GM21390 (cell line): ENCODE measurements around the gene CDC37L1.

ENCODE experiments used
- ATAC-seq: cut with Tn5 transposase; IDR thresholded peaks from one replicate; pipeline ENCODE4 v1.9.1; 2021; ENCODE audit not compliant: unreplicated experiment

CDC37L1 gene

DNA sequence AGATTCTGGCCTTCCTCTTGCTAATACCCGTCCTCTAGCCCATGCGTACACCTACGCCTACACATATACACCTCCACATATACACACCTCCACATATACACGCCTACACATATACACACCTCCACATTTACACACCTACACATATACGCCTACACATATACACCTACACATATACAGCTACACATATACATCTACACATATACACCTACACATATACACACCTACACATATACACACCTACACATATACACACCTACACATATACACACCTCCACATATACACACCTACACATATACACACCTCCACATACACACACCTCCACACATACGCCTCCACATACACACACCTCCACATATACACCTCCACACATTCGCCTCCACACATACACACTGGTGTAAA, 34.5 kb downstream of the CDC37L1 start:
- ATAC-seq = no peak

DNA sequence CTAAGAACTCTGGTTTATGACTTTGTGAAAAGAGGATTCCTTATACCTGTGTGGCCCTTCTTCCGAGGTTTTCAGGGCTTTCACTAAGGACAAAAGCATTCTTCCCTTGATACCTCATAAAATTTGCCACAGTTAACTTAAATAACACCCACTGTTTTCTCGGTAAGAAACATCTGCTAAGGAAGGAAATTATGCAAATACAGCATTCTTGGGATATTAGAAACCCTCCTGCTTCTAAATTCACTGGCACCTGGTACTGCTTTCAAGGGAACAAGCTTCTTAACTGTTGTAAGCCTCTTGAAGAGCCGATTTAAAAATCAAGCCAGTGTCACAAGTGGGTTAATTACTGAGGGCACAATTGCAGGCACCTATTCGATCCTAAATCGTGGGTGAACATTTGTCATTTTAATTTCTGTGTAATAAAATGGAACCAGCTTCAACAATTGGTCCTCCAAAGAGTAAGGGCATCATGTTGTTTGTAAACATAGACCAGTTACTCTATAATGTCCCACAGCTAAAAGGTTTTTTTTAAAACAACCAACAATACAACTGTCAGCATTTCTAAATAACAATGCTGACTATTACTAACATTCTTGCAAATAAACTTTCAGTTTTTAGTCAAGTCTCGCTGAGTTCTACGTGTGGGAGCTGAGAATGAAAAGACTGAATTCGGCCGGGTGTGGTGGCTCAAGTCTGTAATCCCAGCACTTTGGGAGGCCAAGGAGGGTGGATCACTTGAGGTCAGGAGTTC, 35.1 kb downstream of the CDC37L1 start:
- no peak for ATAC-seq

GRCh38 chr9:4716163-4716562, 36.8 kb downstream of the CDC37L1 start:
- ATAC-seq = no peak

- no peak for ATAC-seq
Measured at GRCh38 chr9:4717815-4718214, 38.4 kb downstream of the CDC37L1 start.

- ATAC-seq = no peak
Measured at GRCh38 chr9:4718911-4719310, 39.5 kb downstream of the CDC37L1 start.

DNA sequence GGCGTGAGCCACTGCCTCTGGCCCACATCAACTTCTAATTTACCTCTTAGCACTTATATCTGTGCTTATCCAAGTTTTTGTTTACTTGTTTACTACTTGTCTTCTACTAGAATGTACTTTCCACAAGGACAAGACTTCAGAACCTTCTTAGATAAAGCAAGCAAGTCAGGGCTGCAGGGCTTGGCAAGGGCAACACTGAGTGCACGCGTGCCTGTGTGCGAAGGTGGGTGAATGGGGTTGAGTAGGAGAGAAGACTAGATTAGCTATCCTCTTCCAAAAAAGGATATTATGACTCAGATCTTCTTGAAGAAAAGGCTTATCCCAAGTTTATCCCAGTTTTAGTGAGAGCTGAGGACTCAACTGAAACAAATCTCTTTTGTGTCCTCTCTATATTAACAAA, 42.4 kb downstream of the CDC37L1 start:
- ATAC-seq = no peak

- no peak for ATAC-seq
Measured at GRCh38 chr9:4725706-4726442, 46.5 kb downstream of the CDC37L1 start.

GRCh38 chr9:4727593-4727992, 48.2 kb downstream of the CDC37L1 start:
- ATAC-seq = no peak

GRCh38 chr9:4732890-4733289, 53.5 kb downstream of the CDC37L1 start:
- ATAC-seq = no peak

- no peak for ATAC-seq
Measured at GRCh38 chr9:4734150-4734549, 54.8 kb downstream of the CDC37L1 start.

DNA sequence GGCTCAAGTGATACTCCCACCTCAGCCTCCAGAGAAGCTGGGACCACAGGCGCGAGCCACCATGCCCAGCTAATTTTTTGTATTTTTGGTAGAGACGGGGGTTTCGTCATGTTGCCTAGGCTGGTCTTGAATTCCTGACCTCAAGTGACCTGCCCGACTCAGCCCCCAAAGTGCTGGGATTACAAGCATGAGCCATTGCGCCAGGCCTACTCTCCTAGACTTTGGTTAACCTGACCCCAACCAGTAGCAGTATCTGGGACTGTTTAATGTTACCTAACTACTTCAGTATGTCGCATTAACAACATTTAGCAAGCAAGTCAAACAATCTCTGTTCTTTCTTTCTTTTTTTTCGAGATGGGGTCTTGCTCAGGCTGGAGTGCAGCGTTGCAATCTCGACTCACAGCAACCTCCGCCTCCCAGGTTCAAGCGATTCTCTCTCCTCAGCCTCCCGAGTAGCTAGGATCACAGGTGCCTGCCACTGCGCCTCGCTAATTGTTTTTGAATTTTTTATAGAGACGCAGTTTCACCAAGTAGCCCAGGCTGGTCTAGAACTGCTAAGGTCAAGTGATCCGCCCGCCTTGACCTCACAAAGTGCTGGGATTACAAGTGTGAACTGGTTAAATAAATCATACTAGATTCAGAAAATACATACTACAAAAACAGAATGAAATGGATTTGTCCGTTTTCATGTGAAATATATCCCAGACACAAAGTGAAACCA, 59.7 kb downstream of the CDC37L1 start:
- no peak for ATAC-seq

DNA sequence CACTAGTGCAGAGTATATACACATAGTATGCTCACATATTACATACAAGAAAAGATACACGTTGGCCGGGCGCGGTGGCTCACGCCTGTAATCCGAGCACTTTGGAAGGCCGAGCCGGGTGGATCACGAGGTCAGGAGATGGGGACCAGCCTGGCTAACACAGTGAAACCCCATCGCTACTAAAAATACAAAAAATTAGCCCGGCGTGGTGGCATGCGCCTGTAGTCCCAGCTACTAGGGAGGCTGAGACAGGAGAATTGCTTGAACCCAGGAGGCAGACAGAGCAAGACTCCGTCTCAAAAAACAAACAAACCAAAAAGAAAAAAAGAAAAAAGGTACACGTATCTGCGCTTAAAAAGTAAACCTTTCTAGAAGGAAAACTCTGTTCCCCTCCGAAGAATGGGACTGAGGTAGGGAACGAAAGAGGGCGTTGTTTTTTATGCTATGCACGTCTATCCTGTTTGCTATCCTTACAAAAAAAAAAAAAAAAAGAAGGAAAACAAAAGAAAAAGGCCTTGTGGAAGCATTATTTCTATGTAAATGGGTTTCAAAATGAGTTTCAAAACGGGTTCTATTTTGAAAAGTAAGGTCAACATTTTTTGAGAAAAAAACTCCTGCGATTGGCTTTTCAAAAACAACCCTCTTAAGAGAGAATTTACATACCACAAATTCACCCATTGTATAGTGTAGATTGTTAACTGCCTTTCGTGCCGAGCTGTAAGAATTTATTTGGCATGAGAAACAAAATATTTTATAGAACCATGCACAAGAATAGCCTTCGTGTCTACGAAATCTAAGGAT, 60.4 kb downstream of the CDC37L1 start:
- no peak for ATAC-seq

DNA sequence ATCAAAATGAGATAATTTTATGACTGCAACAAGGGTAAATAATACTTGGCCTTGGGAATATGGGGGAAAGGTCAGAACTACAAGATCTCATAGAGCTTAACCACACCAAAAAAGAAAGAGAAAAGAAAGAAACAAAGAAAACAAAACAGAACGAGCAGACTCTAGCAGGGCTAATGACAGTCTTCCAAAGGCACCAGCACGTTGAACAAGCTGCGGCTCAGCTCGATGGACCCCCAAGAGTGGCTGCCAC, 60.9 kb downstream of the CDC37L1 start:
- no peak for ATAC-seq

- ATAC-seq = peak; percentile 93
Measured at GRCh38 chr9:4740638-4741364, 61.4 kb downstream of the CDC37L1 start, which contains the start of gene AK3. TSS of gene AK3 (minus strand) at chr9:4741202. CDS start at chr9:4741087, 115 bp downstream.

- peak; percentile 4 for ATAC-seq
Measured at GRCh38 chr9:4741365-4742089, 62.2 kb downstream of the CDC37L1 start.

DNA sequence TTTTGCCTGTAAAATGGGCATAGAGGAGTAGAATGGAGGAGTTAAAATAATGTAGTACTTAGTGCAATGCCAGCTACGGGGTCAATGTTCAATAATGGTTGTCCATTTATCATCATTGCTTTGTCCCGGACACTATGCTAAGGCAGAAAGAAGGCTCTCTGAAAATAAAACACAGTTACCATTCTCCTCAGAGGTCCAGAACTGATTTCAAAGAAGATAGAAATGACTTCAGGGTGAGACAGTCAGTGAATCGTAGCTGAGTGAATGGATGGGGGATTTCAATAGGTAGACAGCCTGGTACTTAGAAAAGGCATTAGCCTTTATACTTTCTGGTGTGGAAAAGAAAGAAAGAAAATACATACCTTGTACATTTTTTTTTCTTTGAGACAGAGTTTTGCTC, 62.9 kb downstream of the CDC37L1 start:
- ATAC-seq = no peak

- ATAC-seq = no peak
Measured at GRCh38 chr9:4743131-4743875, 63.9 kb downstream of the CDC37L1 start.

DNA sequence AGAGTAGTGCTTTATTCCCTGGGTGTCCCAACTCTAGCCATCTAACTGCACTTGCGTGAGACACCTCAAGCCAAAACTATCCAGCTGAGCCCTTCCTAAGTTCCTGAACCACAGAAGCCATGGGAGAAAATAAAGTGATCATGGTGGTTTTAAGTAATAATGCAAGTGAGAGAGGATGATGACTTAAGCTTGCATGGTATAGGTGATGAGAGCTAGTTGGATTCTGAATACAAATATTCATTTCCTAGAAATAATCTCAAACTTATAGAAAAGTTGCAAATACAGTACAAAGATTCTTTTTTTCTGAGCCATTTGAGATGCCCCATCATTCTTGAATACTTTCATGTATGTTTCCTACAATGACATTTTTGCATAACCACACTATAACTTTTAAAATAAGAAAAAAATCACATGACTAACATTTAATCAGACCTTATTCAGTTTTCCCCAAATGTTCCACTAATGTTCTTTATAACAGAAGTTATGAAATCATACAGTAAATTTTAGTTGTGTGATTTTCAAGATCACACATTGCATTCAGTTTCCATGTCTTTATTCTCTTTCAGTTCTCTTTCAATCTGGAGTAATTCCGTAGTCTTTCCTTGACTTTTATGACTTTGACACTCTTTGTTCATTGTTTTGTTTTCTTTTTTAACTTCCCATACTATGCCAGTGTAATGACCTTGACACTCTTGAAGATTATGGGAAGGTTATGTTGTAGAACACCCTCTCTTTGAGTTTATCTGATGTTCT, 67.1 kb downstream of the CDC37L1 start:
- no peak for ATAC-seq

DNA sequence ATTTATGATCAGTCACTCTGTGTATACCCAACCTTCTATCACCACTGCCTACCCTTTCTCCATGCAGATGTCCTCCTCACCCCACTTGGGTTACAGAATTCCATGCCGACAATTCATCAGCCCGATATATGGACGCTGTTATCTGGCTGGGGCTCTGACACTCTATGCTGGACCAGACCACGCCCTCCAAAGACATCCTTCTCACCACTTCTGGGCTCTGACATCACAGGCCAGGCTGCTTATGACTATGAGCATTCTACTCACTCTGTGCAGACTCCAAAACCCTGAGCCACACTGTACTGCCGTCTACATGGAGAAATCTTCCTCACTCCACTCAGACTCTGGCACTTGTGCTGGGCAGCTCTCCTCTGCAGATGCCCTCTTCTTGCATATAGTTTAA, 69.2 kb downstream of the CDC37L1 start:
- no peak for ATAC-seq
